GM12891 (cell line): ENCODE results near the gene SREBF1.
A peak's percentile ranks its signal among the peaks of the same experiment; 100 is the strongest.

ENCODE experiments used
- DNase-seq: peaks from one replicate; pipeline ENCODE4 v3.0.0; 2011; ENCODE audit warnings: low spot score; ENCODE audit not compliant: insufficient read length
- FAIRE-seq: peaks from 2 replicates; lab custom pipeline; 2011; peaks lifted over from hg19 to GRCh38; lab: Jason Lieb, UNC
- PAX5 ChIP-seq: IDR thresholded peaks from 2 replicates; pipeline ENCODE4 v1.6.1; 2011; ENCODE audit warnings: low read length, moderate library complexity, mild to moderate bottlenecking; ENCODE audit not compliant: insufficient read depth, severe bottlenecking
- POLR2A ChIP-seq: IDR thresholded peaks from 2 replicates; pipeline ENCODE4 v1.6.1; 2011; ENCODE audit warnings: low read depth, low read length, control low read depth
- POLR2AphosphoS5 ChIP-seq: IDR thresholded peaks from 2 replicates; pipeline ENCODE4 v1.6.1; 2011; ENCODE audit warnings: low read depth, low read length, control low read depth
- POU2F2 ChIP-seq: IDR thresholded peaks from 2 replicates; pipeline ENCODE4 v1.6.1; 2011; ENCODE audit warnings: low read depth, mild to moderate bottlenecking, control low read depth, low read length, moderate library complexity
- SPI1 ChIP-seq: IDR thresholded peaks from 2 replicates; pipeline ENCODE4 v1.6.1; 2011; ENCODE audit warnings: low read depth, low read length, control low read depth
- TAF1 ChIP-seq: IDR thresholded peaks from 2 replicates; pipeline ENCODE4 v1.6.1; 2011; ENCODE audit warnings: low read depth, low read length, control low read depth

SREBF1 gene

GRCh38 chr17:17818088-17818526 is 18.7 kb downstream of the SREBF1 start:
- no peak for TF ChIP-seq PAX5
- TF ChIP-seq TAF1, result no peak
- TF ChIP-seq SPI1, result no peak
- TF ChIP-seq POLR2AphosphoS5, result no peak
- TF ChIP-seq POU2F2, result no peak
- TF ChIP-seq POLR2A, result no peak
- DNase-seq, result peak; percentile 79
- FAIRE-seq, result peak; percentile 66

GRCh38 chr17:17817552-17817947 is 19.2 kb downstream of the SREBF1 start:
- TF ChIP-seq POLR2AphosphoS5, result no peak
- no peak for TF ChIP-seq PAX5
- TF ChIP-seq TAF1, result no peak
- no peak for TF ChIP-seq SPI1
- no peak for TF ChIP-seq POU2F2
- no peak for TF ChIP-seq POLR2A
- DNase-seq, result no peak

GRCh38 chr17:17816831-17817551 is 19.8 kb downstream of the SREBF1 start:
- TF ChIP-seq TAF1, result no peak
- FAIRE-seq, result no peak
- DNase-seq, result no peak

More at GRCh38 chr17:17817552-17817947, 19.2 kb downstream of the SREBF1 start:
- FAIRE-seq, result no peak

DNA sequence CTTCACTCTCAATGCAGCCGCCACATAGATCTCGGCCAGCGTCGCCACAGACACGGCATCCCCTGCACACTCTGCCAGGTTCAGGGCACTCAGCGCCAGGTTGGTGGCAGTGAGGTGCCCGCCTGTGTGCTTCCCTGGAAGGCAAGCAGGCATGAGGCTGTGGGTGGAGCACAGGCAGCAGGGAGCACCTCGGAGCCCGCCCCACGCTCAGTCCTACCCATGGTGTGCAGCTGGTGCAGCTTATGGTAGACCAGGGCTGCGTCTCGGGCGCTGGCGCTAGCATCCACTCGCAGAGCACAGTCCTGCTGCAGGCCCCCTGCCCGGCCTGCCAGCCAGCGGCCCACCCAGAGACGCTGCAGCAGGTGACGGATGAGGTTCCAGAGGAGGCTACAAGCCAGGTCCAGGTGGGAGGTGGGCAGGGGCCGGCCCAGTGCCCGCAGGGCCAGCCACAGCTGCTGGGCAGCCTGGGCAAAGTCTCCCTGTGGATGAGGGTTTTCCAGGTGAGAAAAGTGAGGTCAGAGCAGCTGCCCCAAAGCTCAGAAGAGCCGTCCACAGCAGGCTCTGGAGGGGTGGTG is 20.5 kb downstream of the SREBF1 start:
- DNase-seq, result no peak
- FAIRE-seq, result no peak
- TF ChIP-seq SPI1, result no peak
- no peak for TF ChIP-seq POLR2AphosphoS5
- TF ChIP-seq POU2F2, result no peak
- TF ChIP-seq PAX5, result no peak

DNA sequence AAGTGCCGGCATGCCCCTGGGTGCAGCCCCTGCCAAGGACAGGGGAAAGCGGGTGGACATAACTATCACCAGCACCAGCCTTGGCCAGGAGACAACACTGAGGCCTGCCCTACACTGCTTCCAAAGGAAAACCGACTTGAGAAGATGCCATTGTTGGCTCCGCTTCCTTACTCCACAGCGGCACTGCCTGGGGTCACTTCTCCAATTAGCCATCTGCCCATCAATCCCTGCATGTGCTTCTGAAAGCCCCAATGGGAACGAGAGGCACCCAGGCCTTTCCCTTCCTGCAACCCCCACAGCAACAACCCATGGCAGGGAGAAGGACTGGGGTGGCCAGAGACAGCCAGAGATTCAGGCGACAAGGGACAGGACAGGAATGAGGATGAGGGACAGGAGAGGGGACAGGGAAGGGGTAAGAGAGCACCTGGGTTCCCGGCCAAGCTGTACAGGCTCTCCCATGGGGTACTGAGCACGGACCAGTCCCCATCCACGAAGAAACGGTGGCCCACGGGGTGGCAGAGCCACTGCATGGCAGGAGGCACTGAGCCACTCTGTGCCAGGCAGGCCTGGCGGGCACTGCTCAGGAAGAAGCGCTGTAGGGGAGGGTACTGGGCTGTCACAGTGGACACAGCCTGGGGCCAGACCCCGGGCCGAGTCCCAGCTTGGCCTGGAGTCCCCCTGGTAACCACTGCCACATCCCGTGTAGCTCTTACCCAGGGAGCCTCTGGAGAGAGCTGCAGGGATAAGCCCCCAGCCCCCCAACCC is 21.2 kb downstream of the SREBF1 start:
- no peak for FAIRE-seq

DNA sequence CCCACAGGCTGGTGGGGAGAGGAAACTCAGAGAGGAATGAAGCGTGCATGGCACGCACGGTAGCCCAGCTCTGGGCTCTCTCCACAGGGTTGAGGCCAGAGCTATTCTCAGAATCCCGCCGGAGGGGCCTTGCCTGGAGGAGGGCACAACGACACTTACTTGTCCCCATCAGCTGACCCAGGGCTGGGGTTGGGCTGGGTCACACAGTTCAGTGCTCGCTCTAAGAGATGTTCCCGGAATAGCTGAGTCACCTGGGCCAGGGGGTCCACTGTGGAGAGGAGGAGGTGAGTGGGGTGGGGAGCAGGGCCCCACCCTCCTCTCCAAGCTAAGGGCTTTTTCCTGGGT is 21.8 kb downstream of the SREBF1 start:
- DNase-seq (no peak), FAIRE-seq (no peak)
- TF ChIP-seq POU2F2, result no peak
- TF ChIP-seq PAX5, result no peak
- no peak for TF ChIP-seq POLR2AphosphoS5
- TF ChIP-seq TAF1, result no peak
- TF ChIP-seq POLR2A, result no peak
- TF ChIP-seq SPI1, result no peak

More for the DNA sequence above, 21.2 kb downstream of the SREBF1 start:
- no peak for TF ChIP-seq POLR2AphosphoS5
- DNase-seq, result no peak

- DNase-seq (no peak), FAIRE-seq (no peak)
- TF ChIP-seq POU2F2 (no peak), SPI1 (no peak), TAF1 (no peak), PAX5 (no peak), POLR2AphosphoS5 (no peak), POLR2A (no peak)
These were observed 22.4 kb downstream of the SREBF1 start for GRCh38 chr17:17814162-17815061.

DNA sequence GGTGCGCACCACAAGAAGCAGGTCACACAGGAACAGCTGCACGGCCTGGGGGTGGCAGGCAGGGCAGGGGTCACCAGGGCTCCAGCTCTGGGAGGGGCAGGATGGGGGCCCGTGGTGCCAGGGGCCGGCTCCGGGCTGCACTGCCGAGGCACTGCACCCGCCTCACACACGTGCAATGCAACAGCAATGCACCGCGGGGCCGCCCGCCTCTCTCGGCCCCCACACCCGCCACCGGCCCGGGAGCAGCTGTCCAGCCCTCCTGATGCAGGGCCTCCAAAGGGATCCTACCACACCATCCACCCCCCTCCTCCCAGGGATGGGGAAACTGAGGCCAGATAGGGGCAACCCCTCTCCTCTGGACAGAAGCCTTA is 23.1 kb downstream of the SREBF1 start:
- DNase-seq (no peak), FAIRE-seq (no peak)
- TF ChIP-seq SPI1 (no peak), POU2F2 (no peak), POLR2A (no peak), PAX5 (no peak), POLR2AphosphoS5 (no peak), TAF1 (no peak)

DNA sequence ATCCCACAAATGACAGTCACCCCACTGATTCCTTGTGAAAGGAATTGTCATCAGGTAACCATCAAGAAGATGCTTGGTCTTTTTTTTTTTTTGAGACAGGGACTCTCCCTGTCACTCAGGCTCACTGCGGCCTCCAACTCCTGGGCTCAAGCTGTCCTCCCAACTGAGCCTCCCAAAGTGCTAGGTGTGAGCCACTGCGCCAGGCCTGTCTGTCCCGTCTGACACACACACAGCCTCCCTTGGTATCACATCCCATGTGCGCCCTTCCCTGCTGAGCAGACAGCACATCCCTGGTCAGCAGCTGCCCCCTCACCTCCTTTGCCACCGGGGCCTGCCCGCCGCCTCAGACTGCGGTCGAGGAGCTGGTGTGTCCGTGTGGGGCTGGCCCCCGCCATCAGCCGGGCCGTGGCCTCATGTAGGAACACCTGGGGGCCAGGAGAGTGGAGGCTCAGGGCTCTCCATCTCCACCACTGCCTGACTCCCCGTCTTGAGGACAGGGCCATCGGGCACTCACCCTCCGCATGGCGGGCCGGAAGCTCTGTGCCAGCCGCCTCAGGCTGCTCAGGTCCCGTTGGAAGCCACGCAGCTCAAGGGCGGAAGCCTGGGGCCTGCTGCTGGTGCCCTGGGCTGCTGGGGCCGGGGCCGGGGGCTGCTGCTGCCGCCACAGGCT is 23.6 kb downstream of the SREBF1 start:
- DNase-seq (no peak), FAIRE-seq (no peak)

More for the DNA sequence above, 23.6 kb downstream of the SREBF1 start:
- TF ChIP-seq PAX5, result no peak
- TF ChIP-seq SPI1, result no peak
- no peak for TF ChIP-seq POLR2AphosphoS5
- no peak for TF ChIP-seq TAF1
- no peak for TF ChIP-seq POLR2A
- TF ChIP-seq POU2F2, result no peak
